ENCODE measurements around the gene SDK1.

Gene SDK1

DNA sequence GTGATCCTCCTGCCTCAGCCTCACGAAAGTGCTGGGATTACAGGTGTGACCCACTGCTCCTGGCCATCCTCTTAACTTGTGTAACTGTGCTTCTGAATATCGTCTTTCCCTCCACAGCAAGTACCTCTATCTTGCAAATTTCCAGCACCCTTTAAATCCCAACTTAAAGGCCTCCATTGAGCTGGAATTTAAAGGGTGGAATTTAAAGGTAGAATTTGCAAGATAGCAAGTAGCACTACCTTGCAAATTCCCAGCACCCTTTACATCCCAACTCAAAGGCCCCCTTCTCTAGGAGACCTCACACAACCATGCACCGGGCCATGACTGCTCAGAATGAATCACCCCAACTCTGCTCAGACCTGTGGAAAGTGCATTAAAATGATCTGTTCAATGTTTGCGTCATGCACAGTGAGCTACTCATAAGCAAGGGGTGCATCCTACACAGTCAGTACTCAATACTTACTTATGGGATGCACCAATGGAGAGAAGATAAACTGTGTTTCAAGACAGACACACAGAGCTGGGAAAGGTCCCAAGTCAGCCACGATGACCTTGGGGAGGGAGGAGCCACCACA is 17.8 kb upstream of the SDK1 start:
- no peak for DNase-seq (ENCODE audit: low spot score)

DNA sequence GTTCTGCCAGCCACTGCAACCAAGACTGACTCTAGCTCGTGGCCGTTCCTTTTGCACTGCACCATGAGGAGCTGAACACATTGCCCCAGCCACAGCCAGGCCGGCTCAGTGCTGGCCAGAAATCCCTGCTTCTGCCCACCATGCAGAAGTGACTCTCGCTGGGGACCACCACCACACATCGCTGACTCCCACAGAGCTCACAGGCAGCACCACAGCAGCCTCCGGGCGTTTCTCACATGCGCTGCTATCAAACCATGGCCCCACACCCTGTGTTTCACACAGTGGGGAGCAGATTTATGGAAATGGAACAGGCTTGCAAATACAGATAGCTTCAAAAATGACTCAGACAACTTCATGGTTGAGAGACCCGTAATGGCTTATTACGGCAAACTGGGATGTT is 15.4 kb upstream of the SDK1 start:
- DNase-seq (ENCODE audit: low spot score): no peak

DNA sequence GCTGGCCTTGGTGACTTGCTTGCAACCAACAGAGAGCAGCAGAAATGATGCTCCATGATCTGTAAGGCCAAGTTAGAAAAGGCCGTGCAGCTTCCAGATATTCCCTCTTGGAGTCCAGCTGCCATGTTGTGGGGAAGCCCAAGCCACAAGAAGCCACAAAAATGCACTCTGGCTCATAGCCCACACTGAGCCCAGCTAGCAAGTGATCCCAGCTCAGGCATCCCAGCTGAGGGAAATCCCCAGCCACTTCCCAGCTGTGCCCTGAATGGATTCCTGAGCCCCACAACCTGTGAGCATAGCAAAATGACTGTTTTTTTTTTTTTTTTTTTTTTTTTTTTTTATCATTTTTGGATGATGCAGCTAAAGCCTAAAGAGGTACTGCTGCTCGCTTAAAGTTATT is 11.1 kb upstream of the SDK1 start:
- no peak for DNase-seq (ENCODE audit: low spot score)

DNA sequence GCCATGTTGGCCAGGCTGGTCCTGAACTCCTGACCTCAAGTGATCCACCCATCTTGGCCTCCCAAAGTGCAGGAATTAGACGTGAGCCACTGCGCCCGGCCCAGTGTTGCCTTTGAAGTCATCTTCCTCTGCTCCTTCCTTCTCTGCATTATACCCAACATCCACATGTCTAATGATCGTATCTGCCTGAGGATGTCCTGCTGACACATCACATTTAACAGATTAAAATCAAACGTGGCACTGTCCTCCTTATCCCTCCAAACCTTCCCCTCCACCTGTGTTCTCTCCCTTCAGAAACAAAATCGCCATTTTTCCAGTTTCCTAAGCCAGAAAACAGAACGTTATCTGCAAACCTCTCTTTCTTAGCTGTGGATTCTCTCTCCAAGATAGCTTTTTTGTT is 8.4 kb upstream of the SDK1 start:
- DNase-seq (ENCODE audit: low spot score): no peak

DNA sequence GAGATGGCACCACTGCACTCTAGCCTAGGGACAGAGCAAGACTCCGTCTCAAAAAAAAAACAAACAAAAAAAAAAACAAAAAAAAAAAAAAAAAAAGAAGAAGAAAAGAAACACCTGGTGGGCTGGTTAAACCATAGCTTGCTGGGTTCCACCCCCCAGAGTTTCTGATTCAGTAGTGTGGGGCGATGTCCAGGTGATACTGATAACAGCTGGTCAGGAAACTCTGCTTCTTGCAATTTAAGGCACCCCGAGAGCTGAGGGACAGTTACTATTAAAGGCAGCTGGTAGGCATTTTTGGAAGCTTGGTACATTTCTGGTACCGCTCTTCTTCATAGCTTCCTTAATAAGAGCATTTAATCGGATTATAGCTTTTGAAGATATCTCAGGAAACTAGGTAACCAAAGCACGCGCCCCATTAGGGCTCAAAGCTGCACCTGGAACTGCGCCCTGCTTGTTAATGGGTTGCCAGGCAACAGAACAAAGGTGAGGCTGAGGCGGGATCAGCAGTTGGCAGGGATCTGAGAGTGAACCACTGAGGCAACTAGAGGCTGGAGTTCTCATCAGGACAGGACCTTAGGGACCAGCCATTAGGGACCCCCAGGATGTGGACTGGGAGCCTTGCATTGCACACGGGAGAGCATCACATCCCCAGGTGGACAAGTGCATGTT is 6.5 kb upstream of the SDK1 start:
- no peak for DNase-seq (ENCODE audit: low spot score)

DNA sequence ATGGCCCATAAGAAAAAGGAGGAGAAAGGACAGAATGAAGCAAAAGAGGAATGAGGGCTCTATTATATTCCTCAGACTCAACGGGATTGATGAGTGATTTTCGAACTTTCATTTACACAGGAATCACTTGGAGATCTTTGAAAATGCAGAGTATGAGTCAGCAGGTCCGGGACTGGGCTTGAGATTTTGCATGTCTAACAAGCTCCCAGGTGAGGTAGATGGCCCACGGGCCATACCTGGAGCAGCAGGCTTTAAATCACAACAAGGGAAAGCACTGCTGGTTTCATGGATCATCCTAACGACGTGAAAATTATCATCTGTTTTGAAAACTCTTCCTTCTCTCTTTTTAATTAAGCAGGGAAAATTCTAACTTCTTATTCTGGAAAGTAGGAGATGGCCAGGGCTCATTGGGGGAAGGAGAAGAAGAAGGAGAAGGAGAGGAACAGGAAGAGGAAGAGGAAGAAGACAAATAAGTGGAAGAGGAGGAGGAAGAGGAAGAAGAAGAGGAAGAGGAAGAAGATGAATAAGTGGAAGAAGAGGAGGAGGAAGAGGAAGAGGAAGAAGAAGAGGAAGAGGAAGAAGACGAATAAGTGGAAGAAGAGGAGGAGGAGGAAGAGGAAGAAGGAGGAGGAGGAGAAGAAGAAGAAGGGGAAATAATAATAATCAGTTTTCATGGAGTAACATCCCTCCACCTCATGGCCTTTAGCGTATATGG is 3.8 kb upstream of the SDK1 start:
- no peak for DNase-seq (ENCODE audit: low spot score)

DNA sequence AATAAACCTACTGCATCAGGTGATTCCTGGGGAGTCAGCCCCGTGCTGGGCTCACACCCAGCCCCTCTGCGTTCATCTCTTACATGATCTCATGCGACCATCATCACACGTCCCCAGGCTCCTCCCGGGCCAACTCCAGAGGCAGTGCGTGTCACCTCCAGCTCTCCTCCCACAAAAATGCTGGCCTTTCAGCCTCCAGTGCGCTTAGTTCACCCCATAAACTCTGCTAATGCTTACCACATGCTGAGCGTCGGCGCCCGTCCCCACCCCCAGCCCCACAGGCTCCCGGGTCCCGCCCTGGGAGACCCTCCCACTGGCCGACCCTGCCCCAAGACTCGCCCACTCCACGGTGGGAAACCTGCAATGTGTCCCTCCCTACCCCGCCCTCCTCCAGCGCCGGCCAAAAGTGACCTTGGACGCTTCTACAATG is 816 bp upstream of the SDK1 start:
- no peak for DNase-seq (ENCODE audit: low spot score)

DNA sequence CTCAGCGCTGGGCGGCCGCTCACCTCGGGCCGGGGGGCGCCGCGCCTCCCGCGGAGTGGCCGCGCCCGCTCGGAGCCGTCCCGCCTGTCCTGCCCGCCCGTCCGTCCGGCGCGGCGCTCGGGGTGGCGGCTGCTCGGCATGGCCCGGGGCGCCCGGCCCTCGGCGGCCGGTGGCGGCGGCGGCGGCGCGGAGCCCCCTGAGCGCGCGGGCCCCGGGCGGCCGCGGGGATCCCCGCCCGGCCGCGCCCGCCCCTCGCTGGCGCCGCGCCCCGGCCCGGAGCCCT is 338 bp downstream of the SDK1 start:
- DNase-seq (ENCODE audit: low spot score): no peak

DNA sequence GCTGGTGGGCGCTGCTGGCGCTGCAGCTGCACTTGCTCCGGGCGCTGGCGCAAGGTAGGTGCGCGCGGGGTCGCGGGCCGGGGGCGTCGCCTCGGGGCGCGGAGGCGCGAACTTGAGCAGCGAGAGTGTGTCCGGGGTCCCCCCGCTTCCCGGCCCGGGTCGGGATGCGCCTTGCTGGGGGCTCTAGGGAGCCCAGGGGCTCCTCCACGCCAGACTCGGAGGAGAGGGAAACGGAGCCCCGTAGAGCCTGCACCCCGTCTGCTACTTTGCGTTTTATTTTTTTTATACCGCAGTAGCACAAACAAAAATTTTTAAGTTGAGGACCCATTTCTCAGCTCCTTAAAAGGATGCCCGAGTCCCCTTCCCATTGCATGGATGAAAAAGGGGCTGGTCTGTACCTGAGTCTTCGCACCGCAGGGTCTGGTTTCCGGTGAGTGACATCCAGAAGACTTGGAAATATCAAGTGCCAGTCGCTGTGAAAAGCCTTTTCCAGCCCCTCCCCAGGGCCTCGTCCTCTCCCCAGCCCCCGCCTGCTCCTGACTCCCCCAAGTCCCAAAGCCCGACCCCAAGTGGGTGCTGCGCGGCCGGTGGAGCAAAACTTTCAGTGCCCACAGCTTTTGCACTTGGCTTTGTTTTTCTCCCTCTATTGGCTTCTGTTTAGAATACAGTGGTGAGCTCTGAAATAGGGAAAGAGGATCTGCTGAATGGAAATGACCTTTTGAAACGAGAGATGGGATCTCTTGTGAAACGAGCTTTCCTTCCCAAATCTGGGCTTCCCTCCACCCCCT is 973 bp downstream of the SDK1 start:
- DNase-seq (ENCODE audit: low spot score): no peak

DNA sequence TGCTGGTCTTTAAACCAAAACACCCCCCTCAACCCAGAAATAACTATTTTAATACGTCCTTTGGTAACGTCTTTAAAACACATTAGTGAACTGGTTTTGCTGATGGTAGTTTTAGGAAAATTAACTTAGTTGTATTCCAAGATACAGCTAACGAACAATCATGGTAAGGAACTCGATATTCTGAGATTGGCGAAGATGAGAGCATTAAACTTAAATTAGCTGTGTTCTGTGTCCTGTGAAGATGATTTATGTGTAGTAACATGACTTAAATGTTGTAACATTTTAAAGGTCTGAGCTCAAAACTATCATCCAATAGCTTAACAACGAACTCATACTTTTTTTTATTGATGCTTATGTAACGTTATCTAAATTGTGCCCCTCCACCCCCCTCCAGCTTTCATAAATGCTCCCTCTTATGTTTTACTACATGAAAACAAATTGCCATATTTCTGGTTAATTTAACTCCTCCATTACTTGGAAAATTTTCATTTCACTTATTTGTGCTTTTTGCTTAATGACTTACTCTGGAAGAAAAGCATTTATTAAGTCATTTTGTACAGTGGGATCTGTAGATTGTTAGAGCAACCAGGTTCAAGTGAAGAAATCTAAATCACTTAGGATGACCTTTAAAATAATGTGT is 1.7 kb downstream of the SDK1 start:
- DNase-seq (ENCODE audit: low spot score): no peak

DNA sequence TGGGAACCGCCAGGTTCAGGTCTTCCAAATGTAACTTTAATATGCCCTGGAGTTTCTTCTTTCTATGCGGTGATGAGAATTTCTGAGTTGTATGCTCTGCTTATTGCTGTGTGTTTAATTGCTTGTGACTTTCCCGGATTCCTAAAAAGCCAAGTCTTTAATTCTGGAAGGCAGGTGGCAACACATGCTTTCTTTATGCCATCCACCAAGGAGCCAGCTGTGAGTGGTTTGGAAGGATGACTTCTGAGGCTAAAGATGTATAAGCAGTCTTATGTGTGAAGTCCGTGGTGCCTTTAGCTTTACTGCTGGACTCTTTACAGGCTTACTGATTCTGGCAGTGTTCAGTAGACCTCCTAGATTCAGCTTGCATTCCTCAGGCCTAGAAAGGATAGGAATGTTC is 3.1 kb downstream of the SDK1 start:
- DNase-seq (ENCODE audit: low spot score): no peak

DNA sequence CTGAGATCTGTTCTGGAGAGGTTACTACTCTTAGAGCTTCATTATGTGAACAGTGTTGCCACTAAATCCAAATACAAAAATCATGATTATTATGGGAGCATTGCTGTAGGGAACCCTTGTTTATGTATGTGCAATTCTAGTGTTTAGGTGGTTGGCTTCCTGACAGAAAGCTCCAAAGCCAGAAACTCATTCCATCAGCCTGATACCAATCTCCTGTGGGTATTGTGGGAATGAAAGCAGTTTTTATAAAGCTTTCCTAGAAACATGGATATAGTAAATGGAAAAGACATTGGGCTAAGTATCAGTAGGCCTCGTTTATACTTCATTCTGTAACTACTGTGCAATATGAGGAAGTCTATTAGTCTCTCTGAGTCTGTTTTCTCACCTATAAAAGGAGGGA is 6.4 kb downstream of the SDK1 start:
- DNase-seq (ENCODE audit: low spot score): no peak

DNA sequence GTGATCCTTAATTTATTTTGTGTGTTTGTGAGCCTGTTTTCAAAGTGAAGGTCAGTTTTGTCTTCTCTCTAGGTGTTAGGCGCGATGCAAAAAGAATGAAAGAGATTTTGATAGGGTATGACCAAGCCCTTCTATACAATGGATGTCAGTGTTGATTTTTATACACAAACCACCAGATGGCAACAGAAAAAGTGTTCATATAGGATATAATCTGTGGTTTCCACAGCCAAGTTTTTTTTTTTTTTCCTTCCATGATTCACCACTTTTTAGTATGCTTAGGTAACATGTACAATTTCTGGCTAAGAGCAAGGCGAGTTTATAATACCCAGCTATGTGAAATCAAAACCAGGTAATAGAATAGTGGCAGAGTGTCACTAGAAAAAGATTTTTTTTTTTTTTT is 8.1 kb downstream of the SDK1 start:
- no peak for DNase-seq (ENCODE audit: low spot score)

DNA sequence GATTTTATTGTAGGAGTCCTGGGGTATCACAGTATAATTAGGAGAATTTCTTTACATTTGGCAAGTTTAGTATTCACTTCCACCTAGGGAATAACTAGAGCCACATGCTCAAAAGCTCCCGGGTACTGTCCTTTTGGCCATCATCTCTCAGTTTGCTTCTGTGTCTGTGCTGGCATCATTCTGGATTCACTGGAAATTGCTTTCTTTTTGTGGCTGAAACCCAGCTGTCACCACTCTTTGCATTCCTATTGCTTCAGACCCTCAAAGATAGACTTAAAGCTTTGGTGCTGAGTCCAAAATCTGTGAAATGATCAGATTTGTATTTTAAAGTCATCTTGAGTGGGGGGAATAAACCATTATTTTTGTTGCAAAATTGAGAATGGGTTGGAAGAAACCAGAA is 8.9 kb downstream of the SDK1 start:
- DNase-seq (ENCODE audit: low spot score): no peak

DNA sequence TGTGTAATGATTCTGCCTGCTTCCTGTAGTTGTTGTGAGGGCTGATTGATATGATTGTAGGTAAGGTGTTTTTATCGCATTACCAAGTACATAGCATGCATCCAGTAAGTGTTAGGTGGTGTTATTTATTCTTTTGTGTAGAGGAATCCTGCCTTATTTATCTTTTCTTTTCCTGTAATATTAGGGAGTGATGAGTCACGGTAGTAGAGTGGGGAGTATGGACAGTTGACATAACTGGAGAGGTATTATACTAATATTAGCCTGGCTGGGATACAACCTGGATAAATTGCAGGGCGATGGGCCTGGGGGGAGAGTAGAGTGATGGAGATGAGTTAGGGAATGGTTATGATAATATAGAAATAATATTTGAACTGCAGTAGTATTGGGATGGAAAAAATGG is 9.8 kb downstream of the SDK1 start:
- DNase-seq (ENCODE audit: low spot score): no peak

DNA sequence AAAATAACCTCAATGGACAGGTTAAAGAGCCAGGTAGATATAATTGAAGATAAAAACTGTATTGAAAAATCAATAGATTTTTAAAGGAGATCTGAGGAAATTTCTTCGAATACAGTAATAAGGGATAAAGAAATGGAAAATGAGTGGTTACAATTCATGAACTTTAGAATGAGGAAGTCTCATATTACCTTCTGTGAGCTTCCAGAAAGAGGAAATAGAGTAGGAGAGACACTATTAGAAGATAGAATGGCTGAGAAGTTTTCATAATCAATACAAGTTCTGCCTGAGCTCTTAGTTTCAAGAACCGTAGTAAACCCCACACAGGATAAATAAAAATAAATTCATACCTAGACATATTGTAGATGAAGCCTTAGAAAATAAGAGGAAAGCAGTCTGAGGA is 11.5 kb downstream of the SDK1 start:
- DNase-seq (ENCODE audit: low spot score): no peak

DNA sequence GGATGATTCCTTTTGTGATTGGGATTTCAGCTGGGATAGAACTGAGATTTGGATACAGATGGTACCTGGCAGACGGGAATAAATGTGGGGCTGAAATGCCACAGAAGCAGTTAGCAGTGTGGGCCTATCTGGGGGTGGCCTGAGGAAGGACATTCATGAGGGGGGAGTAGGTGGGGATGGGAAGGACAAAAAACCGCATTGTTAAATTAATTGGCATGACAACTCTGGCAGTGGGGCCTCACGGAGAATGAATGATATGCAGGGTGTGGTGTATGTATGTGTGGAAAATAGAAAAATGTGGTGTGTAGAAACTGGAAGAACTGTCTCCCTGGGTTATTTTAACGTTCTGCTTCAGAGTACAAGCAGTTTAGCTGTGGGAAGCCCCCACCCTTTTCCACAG is 17.8 kb downstream of the SDK1 start:
- DNase-seq (ENCODE audit: low spot score): no peak

DNA sequence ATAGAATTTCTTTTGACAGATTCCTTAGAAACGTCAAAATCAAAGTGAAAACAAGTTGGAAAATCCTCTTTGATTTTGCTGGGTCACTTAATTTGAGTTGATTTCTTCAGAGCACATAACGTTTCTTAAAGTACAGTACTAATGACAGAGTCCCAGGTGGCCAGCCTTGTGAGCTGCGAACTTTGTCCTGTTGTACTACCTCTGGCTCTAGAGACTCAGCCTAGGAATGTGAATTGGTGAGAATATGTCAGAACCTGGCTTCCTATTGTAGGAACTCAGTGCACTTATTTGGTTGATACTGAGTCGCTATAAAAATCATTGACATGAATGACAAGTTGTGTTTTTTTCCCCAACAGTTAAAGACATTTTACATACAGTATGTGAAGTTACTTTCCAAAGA is 20.2 kb downstream of the SDK1 start:
- no peak for DNase-seq (ENCODE audit: low spot score)

DNA sequence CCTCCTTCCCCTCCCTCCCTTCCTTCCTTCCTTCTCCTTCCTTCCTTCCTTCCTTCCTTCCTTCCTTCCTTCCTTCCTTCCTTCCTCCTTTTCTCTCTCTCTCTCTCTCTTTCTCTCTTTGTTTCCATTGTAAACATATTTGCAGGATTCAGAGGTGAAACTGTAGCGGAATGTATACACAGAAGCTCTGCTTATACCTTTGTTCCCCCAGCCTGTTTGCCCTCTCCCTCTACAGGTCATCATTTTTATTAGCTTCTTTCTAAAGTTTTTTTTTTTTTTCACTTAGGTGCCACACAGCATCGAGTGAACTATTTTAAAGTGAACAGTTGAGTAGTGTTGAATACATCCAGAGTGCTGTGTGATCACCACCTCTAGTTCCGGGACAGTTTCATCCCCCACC is 20.7 kb downstream of the SDK1 start:
- DNase-seq (ENCODE audit: low spot score): no peak

DNA sequence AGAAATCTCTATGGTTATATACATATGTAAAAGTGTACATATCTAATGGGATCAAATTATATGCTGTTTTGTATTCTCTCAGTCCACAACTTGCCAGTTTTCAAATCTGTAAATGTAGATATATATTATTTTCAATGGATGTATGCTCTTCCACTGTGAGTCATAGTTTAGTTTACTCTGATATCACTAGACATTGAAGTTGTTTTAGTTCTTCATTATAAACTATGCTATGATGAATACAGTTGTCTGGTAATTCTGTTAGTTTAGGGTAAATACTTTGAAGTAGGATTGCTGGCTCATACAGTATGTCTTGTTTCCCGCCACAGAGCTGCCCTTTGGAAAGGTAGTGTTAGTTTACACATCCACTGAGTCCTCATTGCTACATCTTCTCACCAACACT is 25.2 kb downstream of the SDK1 start:
- DNase-seq (ENCODE audit: low spot score): no peak

DNA sequence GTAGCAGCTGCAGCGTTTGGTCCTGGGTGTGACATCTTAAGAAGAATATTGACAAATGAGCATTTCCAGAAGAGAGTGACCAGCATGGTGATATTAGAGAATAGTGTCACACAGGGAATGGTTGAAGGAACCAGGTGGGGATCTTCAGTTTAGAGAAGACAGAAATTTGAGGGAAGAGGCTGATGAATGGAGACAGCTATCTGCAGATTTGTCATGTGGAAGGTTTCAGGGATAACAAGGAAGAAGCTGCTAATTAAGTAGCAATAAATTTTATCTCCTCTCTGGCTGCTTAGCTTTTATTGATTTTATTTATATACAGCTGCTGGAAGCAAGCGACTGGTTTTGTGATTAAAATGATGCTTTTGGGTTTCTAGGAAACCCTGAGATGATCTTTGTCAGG is 26.0 kb downstream of the SDK1 start:
- no peak for DNase-seq (ENCODE audit: low spot score)

DNA sequence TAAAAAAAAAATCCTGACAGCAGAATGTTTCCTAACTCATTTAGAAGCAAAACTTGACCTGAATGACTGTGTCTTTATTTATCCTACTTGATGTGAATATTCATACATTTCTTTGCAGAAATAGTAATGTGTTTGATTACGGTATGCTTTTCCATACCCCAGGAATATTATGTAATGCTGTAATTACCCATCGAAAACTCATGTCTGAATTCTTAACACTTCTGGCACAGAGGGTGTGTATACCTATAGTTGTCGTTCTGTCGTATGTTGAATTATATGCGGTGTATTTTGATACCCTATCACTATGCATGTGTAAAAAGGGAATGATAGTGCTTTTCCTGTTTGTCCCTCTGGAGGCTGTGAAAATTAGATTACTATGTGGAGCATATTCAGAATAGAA is 26.6 kb downstream of the SDK1 start:
- no peak for DNase-seq (ENCODE audit: low spot score)

DNA sequence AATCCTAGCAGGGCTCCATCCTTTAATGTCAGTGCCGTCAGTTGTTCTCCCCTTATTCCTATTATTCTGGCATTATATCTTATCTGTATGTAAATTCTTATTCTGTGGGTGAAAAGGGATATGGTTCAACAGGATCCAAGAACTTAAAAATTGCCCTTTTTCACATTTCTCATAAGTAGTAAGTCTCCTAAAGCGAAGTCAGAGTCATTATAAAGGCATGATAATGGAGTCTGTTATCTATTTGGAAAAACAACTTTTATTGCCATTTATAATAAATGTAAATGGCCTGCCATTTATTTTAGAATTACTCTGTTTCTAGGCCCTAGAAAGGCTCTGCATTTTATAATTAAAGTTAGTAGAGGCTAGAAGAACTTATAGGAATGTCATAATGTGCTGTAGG is 31.3 kb downstream of the SDK1 start:
- DNase-seq (ENCODE audit: low spot score): no peak

Measured in CD4-positive, alpha-beta T cell treated with Interleukin-15 for 4 hours (primary cell).